ENCODE results near the gene RDH5.

Gene RDH5

GRCh38 chr12:55723516-55724225, 3.5 kb downstream of the RDH5 start:
- no peak overlapping the region for H3K4me3 ChIP-seq (replicated peaks in 1 of 2; ENCODE audit: low read depth in 2 of 2, low read length in 2 of 2)
- DNase-seq (ENCODE audit: low read depth in 2 of 2), result no peak
- TF ChIP-seq CTCF (IDR thresholded peaks at IDR 0.05; ENCODE audit: low read depth, low read length), result no peak

GRCh38 chr12:55724226-55724939, 4.2 kb downstream of the RDH5 start:
- H3K4me3 ChIP-seq (replicated peaks in 1 of 2; ENCODE audit: low read depth in 2 of 2, low read length in 2 of 2), result no peak overlapping the region
- TF ChIP-seq CTCF (IDR thresholded peaks at IDR 0.05; ENCODE audit: low read depth, low read length), result peak; percentile 72
- peak; percentile 77 to 81 for DNase-seq (ENCODE audit: low read depth in 2 of 2)

GRCh38 chr12:55724940-55725309, 4.7 kb downstream of the RDH5 start:
- no peak overlapping the region for H3K4me3 ChIP-seq (replicated peaks in 1 of 2; ENCODE audit: low read depth in 2 of 2, low read length in 2 of 2)
- DNase-seq (ENCODE audit: low read depth in 2 of 2), result no peak
- no peak for TF ChIP-seq CTCF (IDR thresholded peaks at IDR 0.05; ENCODE audit: low read depth, low read length)

GRCh38 chr12:55725556-55725955, 5.4 kb downstream of the RDH5 start:
- no peak for DNase-seq (ENCODE audit: low read depth in 2 of 2)
- no peak for TF ChIP-seq CTCF (IDR thresholded peaks at IDR 0.05; ENCODE audit: low read depth, low read length)
- H3K4me3 ChIP-seq (replicated peaks in 1 of 2; ENCODE audit: low read depth in 2 of 2, low read length in 2 of 2), result no peak overlapping the region

GRCh38 chr12:55726971-55727370, 6.8 kb downstream of the RDH5 start:
- no peak for DNase-seq (ENCODE audit: low read depth in 2 of 2)
- peak overlapping the region; percentile 83 to 94 for H3K4me3 ChIP-seq (replicated peaks in 1 of 2; ENCODE audit: low read depth in 2 of 2, low read length in 2 of 2)
- TF ChIP-seq CTCF (IDR thresholded peaks at IDR 0.05; ENCODE audit: low read depth, low read length), result no peak

- peak overlapping the region; percentile 83 to 94 for H3K4me3 ChIP-seq (replicated peaks in 1 of 2; ENCODE audit: low read depth in 2 of 2, low read length in 2 of 2)
- DNase-seq (ENCODE audit: low read depth in 2 of 2), result peak; percentile 63 to 74
- no peak for TF ChIP-seq CTCF (IDR thresholded peaks at IDR 0.05; ENCODE audit: low read depth, low read length)
These were observed 7.5 kb downstream of the RDH5 start for GRCh38 chr12:55727643-55728185.
